Hematopoietic multipotent progenitor cell treated with erythropoietin and hydrocortisone succinate and interleukin-3 and kit ligand, for 8 days (in vitro differentiated cells): Measurements from ENCODE around the gene LNP1.
"Not testable (repeated sequence)": the region's sequence is repeated elsewhere in the genome, so short reads cannot be mapped to it uniquely, and the experiment has no call there.

Source experiments
- DNase-seq: peaks from one replicate; pipeline ENCODE4 v3.0.0-alpha.2; 2015

LNP1 gene

GRCh38 chr3:100437721-100438622, 36.6 kb downstream of the LNP1 start:
- peak; percentile 82 for DNase-seq

- peak; percentile 12 for DNase-seq
Observed at GRCh38 chr3:100438623-100438974, 37.3 kb downstream of the LNP1 start.

DNA sequence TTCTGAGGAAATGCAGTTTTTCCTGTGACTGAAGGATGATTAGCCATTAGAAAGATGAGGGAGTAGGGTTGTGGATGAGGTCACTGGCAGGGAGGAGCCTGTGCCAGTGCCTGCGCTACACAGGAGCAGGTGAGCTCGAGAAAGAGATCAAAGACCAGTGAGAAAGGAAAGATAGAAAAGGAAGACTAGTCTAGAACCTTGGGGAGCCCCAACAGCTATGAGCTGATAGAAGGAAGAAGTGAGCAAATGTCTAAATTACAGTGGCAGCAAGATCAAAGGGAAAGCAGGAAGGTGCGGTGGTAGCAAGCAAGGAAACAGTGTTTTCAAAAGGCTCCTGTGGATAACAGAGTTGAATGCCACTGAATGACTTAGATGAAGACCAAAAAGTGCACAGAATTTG, 39.6 kb downstream of the LNP1 start:
- DNase-seq: no peak

DNA sequence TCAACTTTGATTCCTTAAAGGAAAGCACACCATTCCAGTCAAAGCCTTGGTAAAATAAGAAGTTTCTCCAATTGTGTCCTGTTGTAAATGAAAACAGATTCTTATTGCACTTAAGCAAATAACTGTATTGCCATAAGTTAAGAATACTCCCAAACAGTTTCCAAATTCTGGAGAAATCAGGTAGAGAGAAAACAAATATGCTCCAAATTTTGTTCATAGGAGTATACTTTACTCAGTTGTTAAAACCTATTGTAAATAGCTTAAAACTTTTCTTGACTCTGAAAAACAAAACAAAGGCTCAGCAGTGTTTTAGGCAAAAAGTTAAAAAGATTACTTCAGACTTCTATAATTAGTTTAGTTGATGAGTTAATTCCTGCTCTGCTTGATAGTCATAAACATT, 42.4 kb downstream of the LNP1 start:
- DNase-seq: no peak

- not testable (repeated sequence) for DNase-seq
Observed at GRCh38 chr3:100447067-100447466, 45.7 kb downstream of the LNP1 start.

GRCh38 chr3:100448079-100448478, 46.7 kb downstream of the LNP1 start:
- DNase-seq: no peak

DNA sequence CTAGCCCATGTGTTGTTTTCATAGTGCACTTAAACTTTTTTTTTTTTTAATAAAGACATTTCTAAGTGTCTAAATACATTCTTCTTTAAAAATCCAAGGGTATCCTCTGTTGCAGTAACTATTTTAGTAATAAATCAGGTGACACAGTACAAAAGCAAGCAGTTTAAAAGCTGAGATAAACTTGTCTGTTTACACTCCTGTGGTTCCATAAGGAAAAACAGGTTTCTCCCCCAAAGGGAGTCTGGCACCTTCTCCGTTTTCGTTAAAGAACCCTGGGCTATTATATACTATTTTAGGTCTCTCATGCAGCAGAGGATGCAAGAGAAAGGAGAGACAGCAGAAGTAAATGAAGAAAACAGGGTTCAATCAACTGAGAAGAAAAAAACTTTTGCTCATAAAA, 47.9 kb downstream of the LNP1 start:
- DNase-seq: no peak

DNA sequence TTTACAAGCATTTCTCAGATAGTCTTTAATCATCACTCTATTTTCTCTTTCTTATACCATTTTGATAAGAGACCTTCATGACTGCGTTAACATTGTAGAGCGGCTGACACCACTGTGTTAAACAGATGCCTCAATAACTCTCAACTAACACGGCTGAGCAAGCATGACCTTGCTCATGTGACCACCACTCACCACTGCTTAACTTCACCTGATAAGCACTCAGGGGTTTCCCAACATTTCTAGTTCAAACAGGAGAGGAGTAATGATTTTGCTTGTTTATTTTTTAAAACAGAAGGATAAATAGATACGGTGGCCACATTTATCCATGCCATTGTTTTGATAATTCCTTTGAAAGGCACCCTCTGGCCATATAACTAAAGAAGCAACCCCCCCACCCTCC, 53.3 kb downstream of the LNP1 start:
- DNase-seq: no peak

- DNase-seq: no peak
Observed at GRCh38 chr3:100455841-100456550, 54.7 kb downstream of the LNP1 start.

DNA sequence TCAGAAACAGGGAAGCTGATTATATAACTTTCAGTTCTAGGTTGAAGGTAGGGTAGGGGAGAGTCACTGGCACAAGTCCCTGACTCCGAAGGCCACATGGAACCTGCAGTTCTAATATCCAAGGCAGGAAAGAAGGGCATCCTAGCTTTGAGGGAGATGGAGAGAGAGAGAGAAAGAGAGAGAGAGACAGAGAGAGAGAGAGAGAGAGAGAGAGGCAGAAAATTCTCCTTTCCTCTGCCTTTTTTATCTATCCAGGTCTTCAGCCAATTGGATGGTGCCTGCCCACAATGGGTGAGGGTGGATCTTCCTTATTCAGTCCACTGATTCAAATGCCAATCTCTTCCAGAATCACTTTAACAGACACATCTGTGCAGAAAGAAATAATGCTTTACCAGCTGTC, 55.4 kb downstream of the LNP1 start:
- DNase-seq: no peak

DNA sequence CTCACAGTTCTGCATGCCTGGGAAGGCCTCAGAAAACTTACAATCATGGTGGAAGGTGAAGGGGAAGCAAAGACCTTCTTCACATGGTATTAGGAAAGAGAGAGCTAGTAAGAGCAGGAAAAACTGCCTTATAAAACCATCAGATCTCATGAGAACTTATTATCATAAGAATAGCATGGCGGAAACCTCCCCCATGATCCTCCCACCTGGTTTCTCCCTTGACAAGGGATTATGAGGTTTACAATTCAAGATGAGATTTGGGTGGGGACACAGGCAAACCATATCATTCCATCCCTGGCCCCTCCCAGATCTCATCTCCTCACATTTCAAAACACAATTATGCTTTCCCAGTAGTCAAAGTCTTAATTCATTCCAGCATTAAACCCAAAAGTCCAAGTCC, 56.5 kb downstream of the LNP1 start:
- no peak for DNase-seq

DNA sequence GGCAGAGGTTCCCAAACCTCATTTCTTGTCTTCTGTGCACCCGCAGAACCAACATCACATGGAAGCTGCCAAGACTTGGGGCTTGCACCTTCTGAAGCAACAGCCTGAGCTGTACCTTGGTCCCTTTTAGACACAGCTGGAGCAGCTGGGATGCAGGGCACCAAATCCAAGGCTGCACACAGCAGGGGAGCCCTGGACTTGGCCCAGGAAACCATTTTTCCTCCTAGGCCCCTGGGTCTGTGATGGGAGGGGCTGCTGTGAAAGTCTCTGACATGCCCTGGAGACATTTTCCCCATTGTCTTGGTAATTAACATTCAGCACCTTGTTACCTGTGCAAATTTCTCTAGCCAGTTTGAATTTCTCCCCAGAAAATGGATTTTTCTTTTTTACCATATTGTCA, 57.5 kb downstream of the LNP1 start:
- no peak for DNase-seq

DNA sequence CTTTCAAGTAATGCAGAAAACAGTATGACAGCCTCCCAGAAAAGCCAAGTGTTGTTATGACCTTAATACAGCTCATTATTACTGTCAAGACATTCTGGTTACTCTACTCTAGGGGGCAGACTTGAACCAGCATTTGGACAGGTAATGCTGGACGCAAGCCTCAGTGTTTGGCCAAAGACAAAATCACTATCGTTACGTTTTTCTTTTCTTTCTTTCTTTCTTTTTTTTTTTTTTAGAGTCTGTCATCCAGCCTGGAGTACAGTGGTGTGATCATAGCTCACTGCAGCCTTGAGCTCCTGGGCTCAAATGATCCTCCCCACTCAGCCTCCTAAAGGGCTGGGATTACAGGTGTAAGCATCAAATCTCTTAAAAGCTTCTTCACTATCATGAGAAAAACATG, 61.7 kb downstream of the LNP1 start:
- DNase-seq: peak; percentile 72

- no peak for DNase-seq
Observed at GRCh38 chr3:100463646-100464155, 62.4 kb downstream of the LNP1 start.

- DNase-seq: no peak
Observed at GRCh38 chr3:100465892-100466777, 64.8 kb downstream of the LNP1 start.

DNA sequence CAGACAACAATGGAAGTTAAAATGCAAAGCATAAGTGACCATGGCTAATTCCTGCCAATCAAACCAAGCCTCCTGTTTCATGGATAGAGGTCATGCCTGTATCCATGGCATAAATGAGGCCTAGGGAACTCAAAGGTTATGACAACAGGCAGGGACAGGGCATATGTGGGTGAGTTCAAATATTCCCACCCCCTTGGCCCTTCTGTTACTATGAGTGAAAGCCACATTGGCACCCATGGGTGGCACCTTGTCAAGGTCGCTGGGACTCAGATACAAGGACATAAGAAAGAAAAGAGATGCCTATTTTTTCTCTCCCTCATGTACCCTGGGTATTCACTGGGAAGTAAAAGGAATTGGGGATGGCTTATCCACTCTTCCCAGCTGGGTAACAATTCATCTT, 65.8 kb downstream of the LNP1 start:
- DNase-seq: no peak

GRCh38 chr3:100468676-100469075, 67.3 kb downstream of the LNP1 start:
- no peak for DNase-seq

DNA sequence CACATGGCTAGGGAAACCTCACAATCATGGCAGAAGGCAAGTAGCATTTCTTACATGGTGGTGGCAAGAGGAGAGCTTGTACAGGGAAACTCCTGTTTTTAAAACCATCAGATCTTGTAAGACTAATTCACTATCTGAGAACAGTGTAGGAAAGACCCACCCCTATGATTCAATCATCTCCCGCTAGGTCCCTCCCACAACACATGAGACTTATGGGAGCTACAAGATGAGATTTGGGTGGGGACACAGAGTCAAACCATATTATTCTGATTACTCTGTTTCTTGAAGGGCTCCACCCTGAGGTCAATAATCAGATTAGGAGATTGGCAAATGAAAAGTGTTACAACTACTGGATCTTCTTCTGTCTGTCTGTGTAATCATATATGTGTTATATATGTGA, 69.6 kb downstream of the LNP1 start:
- no peak for DNase-seq

GRCh38 chr3:100471444-100471843, 70.1 kb downstream of the LNP1 start:
- no peak for DNase-seq

DNA sequence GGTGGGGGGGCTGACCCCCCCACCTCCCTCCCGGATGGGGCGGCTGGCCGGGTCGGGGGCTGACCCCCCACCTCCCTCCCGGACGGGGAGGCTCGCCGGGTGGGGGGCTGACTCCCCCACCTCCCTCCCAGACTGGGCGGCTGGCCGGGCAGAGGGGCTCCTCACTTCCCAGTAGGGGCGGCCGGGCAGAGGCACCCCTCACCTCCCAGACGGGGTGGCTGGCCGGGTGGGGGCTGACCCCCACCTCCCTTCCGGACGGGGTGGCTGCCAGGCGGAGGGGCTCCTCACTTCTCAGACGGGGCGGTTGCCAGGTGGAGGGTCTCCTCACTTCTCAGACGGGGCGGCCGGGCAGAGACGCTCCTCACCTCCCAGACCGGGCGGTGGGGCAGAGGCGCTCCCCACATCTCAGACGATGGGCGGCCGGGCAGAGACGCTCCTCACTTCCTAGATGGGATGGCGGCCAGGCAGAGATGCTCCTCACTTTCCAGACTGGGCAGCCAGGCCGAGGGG, 76.6 kb downstream of the LNP1 start:
- not testable (repeated sequence) for DNase-seq

DNA sequence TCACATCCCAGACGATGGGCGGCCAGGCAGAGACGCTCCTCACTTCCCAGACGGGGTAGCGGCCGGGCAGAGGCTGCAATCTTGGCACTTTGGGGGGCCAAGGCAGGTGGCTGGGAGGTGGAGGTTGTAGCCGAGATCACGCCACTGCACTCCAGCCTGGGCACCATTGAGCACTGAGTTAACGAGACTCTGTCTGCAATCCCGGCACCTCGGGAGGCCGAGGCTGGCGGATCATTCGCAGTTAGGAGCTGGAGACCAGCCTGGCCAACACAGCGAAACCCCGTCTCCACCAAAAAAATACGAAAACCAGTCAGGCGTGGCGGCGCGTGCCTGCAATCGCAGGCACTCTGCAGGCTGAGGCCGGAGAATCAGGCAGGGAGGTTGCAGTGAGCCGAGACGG, 77.2 kb downstream of the LNP1 start:
- DNase-seq: not testable (repeated sequence)

- DNase-seq: no peak
Observed at GRCh38 chr3:100480081-100480480, 78.7 kb downstream of the LNP1 start.

GRCh38 chr3:100482176-100482575, 80.8 kb downstream of the LNP1 start:
- DNase-seq: no peak
